ENCODE measurements around the gene TCF21.

DNA sequence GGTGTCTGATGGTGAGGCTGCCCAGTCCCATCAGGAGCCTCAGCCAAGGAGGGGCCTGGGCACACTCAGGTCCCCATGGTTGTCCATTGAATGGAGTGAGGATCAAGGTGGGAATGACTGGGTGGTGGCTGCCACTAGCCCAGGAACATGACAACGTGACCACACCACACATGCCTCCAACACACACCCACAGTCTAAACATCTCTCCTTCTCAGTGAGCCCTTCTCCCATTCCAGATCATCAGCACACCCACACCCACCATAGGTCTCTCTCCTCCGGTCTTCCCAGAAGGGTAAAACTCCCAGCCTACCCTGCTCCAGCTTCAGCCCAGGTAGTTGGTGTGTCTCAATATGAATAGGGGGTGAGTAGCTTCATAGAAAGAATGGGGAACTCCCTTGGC is 5.5 kb downstream of the TCF21 start:
- no peak for TF ChIP-seq POLR2AphosphoS5 (IDR thresholded peaks at IDR 0.05; ENCODE audit: low read depth)
- TF ChIP-seq CTCF (IDR thresholded peaks at IDR 0.05; ENCODE audit: insufficient read depth, low read length): no peak

Measured in HL-60 (cell line).